Measurements from ENCODE around the gene WHAMM.

Gene WHAMM

DNA sequence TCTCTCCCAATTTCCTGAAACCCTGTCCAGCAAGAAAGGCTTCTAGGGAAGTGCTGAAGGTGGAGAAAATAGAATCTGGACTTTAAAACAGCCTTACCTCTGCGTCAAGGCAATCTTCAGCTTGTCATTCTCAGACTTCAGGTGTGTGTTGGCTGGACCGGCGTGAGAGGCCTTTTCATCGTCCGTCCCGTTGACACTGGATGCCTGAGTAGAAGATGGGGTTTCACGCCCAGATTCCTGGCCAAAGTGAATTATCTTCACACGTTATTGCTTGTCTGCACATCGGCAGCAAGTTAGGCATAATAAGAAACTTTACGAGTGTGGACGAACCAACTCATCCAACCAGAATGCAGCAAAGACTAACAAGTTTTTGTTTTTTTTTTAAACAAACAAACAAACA lies 49.5 kb downstream of the WHAMM start:
- TF ChIP-seq GATA3 (IDR thresholded peaks at IDR 0.05; ENCODE audit: low read depth, low read length): no peak
- TF ChIP-seq GATA2 (IDR thresholded peaks at IDR 0.05; ENCODE audit: low read depth, low read length): no peak

DNA sequence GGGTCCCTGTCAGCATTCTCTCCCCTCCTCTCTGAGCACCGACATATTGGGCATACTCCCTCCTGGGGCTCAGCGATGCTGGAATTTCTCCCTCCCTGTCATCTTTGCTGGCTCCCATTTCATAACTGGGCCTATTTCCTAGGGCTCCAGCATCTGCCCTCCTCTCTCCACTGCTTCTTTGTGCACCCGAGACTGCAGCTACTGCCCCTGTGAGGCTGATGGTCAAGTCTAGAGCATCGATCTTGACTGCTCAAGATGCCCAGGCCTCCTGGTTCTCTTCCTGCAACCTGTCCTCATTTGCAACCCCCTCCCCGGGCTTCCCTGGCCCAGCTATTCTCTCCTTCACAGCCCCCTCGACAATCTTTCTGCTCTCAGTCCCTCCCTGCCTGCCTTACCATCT lies 53.5 kb downstream of the WHAMM start:
- no peak for TF ChIP-seq GATA2 (IDR thresholded peaks at IDR 0.05; ENCODE audit: low read depth, low read length)
- no peak for TF ChIP-seq GATA3 (IDR thresholded peaks at IDR 0.05; ENCODE audit: low read depth, low read length)

DNA sequence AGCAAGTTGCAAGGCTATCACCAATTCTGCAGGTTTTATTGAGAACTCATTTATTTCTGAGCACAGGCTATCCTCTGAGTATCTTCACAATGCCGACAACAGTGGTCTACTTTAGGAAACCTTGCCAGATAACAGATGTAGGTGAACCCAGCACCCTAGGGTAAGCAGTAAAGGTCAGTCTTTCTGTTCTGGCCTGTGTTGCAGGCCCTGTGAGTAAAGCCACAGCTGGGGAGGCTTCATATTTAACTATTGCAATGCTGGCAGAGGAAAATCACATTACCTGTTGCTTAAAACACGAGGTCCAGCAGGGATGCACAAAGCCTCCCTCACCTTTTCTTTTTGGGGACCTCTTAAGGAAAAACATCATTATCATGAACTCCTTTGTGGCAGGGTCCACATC lies 55.5 kb downstream of the WHAMM start:
- TF ChIP-seq GATA3 (IDR thresholded peaks at IDR 0.05; ENCODE audit: low read depth, low read length): no peak
- no peak for TF ChIP-seq GATA2 (IDR thresholded peaks at IDR 0.05; ENCODE audit: low read depth, low read length)

DNA sequence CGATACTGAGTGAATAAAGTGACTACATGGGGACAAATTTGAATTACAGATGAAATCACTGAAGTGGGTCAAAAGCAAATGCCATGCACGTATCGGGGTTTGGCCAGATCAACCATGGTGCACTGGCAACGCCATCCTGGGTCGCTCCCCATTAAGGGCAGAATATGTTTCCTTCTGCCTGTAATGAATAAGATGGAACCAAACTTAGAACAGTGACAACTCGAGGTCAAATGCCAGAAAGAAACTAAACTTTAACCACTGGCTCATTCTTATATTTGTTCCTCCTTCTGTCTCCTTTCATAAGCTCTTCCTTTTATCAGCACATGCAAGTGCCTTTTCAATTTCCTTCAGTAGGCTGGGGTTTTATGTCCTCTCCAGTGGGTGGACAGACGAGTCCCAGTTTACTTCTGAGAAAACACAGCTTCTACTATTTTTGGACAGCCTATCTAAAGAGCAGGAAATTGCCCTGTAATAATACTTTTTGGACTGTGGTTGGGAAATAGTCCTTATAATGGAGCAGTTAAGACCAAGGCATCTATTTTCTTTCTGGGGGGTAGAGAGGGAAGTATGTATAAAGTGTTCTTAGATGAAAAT lies 61.4 kb downstream of the WHAMM start:
- no peak for TF ChIP-seq GATA2 (IDR thresholded peaks at IDR 0.05; ENCODE audit: low read depth, low read length)
- TF ChIP-seq GATA3 (IDR thresholded peaks at IDR 0.05; ENCODE audit: low read depth, low read length): no peak

DNA sequence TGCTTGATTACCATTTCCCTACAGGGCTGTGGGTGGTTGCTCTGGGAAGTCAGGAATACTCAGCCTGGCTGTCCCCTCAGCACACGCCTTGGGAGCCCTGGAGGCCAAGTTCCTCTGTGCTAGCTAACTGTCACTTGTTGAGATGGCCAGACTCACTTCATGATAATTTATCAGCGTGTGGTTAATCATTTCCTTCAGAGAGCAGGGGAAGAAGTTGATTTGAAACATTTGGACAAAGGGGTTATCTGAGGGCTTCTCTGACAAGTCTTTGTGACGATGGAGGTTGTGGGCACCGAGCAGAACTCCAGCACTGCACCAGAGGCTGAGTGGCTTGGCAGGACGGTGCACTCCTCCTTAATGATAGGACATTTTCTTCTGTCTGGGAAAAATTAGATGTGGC lies 61.9 kb downstream of the WHAMM start:
- no peak for TF ChIP-seq GATA2 (IDR thresholded peaks at IDR 0.05; ENCODE audit: low read depth, low read length)
- TF ChIP-seq GATA3 (IDR thresholded peaks at IDR 0.05; ENCODE audit: low read depth, low read length): no peak

DNA sequence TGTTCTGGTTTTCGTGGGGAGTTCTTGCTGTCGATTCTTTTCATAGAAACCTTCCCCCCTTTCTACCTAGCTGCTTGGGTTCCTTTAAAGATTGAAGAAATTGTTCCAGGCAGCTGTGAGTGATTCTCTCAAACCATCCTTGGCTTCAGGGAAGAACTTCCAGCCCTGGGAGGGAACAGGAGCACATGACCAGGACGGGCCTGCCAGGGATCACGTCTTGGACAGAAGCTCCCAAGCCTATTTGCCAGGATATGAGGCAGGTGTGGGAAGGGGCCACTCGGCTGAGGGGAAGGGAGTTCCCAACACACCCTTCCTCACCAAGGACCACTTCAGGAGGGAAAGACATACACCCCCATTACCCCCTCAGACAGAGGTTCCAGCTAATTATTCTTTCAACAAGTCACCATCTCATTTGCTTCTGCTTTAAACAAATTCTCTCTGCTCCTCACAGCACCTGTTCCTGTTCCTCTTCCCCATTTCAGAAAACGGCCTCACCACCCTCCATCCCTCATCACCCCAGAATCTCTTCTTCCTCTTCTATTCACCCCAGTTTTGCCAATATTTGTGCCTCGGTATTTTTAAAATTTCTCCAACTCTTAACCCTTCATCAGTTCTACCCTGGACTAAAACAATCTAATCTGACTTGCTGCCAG lies 62.5 kb downstream of the WHAMM start:
- TF ChIP-seq GATA3 (IDR thresholded peaks at IDR 0.05; ENCODE audit: low read depth, low read length) (no peak), GATA2 (IDR thresholded peaks at IDR 0.05; ENCODE audit: low read depth, low read length) (no peak)

DNA sequence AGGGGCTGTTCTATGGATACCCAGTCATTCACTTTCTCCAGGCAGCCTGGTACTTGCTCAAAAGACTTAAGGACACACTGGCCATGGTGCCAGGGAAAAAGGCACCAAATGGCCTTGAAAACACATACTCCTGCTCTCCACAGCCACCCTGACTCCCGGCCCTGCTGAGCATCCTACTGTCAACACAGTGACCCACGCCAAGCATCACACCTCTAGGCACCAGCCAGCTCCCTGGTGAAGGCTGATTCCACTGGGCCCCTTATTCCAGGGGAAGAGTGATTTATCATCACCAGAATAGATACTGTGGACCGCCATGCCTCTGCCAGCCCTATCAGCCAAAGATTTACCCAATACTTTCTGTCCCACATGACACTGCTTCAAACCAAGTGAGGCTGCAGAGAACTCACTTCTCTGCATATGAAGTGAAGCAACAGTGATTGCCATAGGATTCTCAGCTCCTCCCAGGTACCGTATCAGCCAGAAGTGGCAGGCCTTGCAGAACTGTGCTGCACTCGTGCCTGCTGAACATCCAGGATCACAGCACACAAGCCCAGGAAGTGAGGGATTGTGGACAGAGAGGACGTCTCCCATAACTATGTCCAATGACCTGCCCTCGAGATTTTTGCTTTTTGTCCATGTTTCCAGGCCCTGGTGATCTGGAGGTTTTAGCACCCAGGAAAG lies 63.7 kb downstream of the WHAMM start:
- TF ChIP-seq GATA2 (IDR thresholded peaks at IDR 0.05; ENCODE audit: low read depth, low read length) (no peak), GATA3 (IDR thresholded peaks at IDR 0.05; ENCODE audit: low read depth, low read length) (no peak)

DNA sequence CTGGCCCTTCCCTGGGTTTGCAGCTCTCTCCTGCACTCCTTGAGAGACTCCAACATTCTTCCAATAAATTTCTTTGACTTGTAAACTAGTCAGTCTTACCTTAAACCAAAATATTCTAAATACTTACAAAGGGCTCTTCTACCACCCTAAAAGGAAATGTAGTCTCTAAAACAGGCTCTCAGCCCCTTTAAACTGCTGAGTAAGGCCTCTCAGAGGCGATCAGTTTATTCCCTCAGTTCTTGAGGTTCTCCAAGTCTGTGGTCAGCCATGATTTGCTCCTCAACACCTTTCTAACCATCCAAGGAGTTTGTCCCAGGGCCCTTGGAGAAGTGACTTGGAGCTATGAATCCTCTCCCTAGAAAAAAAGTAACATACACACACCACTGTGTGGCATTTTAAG lies 64.8 kb downstream of the WHAMM start:
- TF ChIP-seq GATA2 (IDR thresholded peaks at IDR 0.05; ENCODE audit: low read depth, low read length) (no peak), GATA3 (IDR thresholded peaks at IDR 0.05; ENCODE audit: low read depth, low read length) (no peak)

DNA sequence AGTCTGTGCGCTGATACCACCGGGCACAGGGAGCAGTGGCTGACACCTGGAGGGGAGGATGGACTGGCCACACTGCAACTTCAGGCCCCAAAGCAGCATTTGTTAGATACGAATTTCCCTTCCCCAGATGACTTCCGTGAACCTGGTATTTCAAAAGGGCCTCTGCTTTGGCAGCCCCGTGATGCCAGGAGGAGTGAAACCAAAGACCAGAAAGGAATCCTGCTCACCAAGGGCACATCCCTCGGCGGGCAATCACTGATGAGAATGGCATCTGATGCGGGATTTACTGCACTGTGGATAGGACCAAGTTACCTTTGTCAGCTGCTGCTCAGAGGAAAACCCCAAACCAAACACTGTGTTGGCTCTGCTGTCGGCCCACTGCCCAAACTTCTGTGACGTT lies 65.5 kb downstream of the WHAMM start:
- TF ChIP-seq GATA2 (IDR thresholded peaks at IDR 0.05; ENCODE audit: low read depth, low read length) (no peak), GATA3 (IDR thresholded peaks at IDR 0.05; ENCODE audit: low read depth, low read length) (no peak)

DNA sequence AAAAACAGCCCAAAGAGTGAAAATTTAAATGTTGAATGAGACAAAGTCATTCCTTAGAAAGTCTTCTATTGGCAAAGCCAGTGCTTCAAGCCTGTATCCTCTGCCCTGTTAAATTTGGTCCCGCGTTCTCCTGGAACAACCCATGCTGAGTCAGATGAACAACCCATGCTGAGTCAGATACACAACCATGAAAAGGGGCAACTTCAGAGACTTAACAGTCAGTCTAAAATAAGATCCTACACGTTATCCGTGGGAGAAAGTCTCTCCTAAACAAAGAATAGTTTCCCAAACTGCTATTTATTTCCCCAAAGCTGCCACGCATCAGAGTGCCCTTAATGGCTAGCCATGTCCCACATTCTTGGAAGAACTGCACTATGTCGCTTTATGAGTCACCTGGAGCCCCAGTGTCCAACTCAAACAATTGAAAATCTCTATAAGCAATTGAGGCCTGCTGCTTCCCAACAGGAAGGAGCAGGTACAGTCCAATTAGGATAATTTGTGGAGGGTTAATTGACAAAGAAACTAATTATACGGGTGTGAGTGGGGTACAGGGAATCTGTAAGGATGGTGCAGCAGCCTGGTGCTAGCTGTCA lies 66.1 kb downstream of the WHAMM start:
- no peak for TF ChIP-seq GATA3 (IDR thresholded peaks at IDR 0.05; ENCODE audit: low read depth, low read length)
- no peak for TF ChIP-seq GATA2 (IDR thresholded peaks at IDR 0.05; ENCODE audit: low read depth, low read length)

DNA sequence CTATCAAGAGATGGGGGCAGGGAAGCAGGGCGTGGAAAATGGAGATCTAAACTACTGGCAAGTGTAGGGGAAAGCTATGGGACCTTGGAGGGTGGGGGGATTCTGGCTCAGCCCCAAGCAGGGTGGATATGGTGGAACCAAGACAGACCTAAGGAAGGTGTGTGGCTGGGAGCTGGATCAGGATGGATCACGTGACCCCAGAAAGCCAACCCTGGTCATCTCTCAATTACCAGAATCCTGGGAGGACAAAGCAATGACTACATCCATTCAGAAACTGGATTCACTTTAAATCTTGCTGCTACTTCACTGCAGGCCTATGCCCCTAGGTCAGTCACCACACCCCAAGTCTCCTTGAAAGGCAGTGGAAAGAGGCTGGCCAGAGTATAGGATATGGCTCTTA lies 68.4 kb downstream of the WHAMM start:
- TF ChIP-seq GATA2 (IDR thresholded peaks at IDR 0.05; ENCODE audit: low read depth, low read length) (no peak), GATA3 (IDR thresholded peaks at IDR 0.05; ENCODE audit: low read depth, low read length) (no peak)

DNA sequence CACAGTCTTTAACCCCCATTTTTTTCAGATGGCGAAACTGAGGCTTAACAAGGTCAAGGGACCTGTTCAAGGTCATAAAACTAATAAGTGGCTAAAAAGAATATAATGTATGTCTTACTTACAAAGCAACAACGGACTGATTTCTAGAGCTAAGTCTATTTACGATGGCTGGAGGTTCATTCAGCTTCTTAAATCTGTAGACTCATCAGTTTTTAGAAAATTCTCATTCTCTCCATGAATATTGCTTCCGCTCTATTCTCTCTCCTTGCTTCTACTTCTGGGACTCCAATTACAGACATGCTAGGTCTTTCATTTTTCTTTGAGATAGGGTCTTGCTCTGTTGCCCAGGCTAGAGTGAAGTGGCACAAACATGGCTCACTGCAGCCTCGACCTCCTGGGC lies 68.9 kb downstream of the WHAMM start:
- TF ChIP-seq GATA3 (IDR thresholded peaks at IDR 0.05; ENCODE audit: low read depth, low read length) (no peak), GATA2 (IDR thresholded peaks at IDR 0.05; ENCODE audit: low read depth, low read length) (no peak)

DNA sequence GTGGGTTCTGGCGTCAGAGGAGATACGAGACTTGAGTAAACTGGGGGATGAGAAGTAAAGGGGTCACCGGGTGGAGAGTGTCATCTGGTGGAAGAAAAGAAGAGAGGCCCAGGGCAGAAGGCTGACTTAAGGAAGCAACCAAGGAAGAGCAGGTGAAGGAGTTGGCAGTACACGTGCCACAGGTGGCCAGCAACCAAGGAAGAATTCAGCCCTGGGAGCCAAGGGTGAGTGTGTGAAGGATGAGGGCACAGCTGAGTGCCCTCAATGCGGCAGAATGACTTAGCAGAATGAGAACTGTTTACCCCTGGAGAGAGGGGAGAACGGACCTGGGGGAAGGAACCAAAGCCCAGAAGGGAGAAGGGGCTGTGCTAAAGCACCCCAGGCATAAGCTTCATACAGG lies 71.3 kb downstream of the WHAMM start:
- no peak for TF ChIP-seq GATA3 (IDR thresholded peaks at IDR 0.05; ENCODE audit: low read depth, low read length)
- TF ChIP-seq GATA2 (IDR thresholded peaks at IDR 0.05; ENCODE audit: low read depth, low read length): no peak

DNA sequence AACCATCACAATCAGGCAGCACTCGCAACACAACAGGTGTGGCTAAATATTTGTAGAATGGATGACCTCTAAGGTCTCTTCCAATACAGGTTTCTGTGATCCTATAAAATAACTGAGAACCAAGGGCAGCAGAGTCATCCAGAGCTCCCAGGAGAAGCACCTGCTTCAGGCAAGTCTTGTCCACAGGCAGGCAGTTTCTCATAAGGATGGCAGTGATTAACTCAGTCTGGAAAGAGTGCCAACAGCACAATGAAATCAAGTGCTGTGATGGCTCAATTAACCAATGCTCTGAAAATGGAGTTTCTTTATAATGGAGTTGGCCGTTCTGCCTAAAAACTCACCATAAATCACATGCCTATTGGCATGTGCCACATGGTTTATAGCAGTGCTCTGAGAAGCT lies 72.3 kb downstream of the WHAMM start:
- no peak for TF ChIP-seq GATA2 (IDR thresholded peaks at IDR 0.05; ENCODE audit: low read depth, low read length)
- no peak for TF ChIP-seq GATA3 (IDR thresholded peaks at IDR 0.05; ENCODE audit: low read depth, low read length)
